Measurements from ENCODE around the gene STAG1.

- no peak for TF ChIP-seq ADNP (tag; IDR thresholded peaks at IDR 0.05)
- no peak for TF ChIP-seq ELK1 (CRISPR knock-in tag; IDR thresholded peaks at IDR 0.05)
- TF ChIP-seq SMC3 (conservative IDR thresholded peaks at IDR 0.05; ENCODE audit: insufficient read depth, low read depth, low read length), result no peak
- no peak for TF ChIP-seq ZNF347 (CRISPR knock-in tag; IDR thresholded peaks at IDR 0.05; ENCODE audit: low read depth)
- TF ChIP-seq MNT (conservative IDR thresholded peaks at IDR 0.05), result no peak
- no peak for TF ChIP-seq ZNF3 (CRISPR knock-in tag; IDR thresholded peaks at IDR 0.05)
- TF ChIP-seq TSC22D4 (tag; IDR thresholded peaks at IDR 0.05), result no peak
- no peak for TF ChIP-seq PRPF4 (IDR thresholded peaks at IDR 0.05; ENCODE audit: insufficient read depth, low read depth, low read length, poor library complexity, severe bottlenecking)
- TF ChIP-seq CTCF (IDR thresholded peaks at IDR 0.05 in 2 of 3, conservative IDR thresholded peaks at IDR 0.05 in 1 of 3; ENCODE audit: insufficient read depth in 2 of 3, low read depth in 1 of 3, low read length in 3 of 3), result no peak
- no peak for TF ChIP-seq RNF219 (CRISPR knock-in tag; IDR thresholded peaks at IDR 0.05)
- TF ChIP-seq NR2C2 (CRISPR knock-in tag; IDR thresholded peaks at IDR 0.05), result no peak
- TF ChIP-seq NR2C2 (tag; IDR thresholded peaks at IDR 0.05), result no peak
- TF ChIP-seq SMARCE1 (IDR thresholded peaks at IDR 0.05), result no peak
Measured at GRCh38 chr3:136624894-136625815, 127.0 kb downstream of the STAG1 start.

All from K562 (cell line).